ENCODE measurements around the gene ARL15. TPM values are rescaled to one million over a fixed set of nuclear protein-coding genes. Genes with fewer than 3 reads are reported as not detected.

ARL15 gene
- total and polyA plus RNA-seq, 2 of the 4 experiments (the other 2 are of a cell fraction): 7.3 to 19.2 TPM

GRCh38 chr5:53924392-53924791, 386.0 kb downstream of the ARL15 start:
- H2BK5ac ChIP-seq (ENCODE audit: low read depth, low read length, poor library complexity, severe bottlenecking): no peak overlapping the region
- ChIA-PET CTCF (interaction anchor here (0.7 to 1.1 kb wide), 2 partner anchors 13 to 118 kb away, joined by 3 to 8 read pairs; no protein-coding TSS in a partner anchor), POLR2A (ENCODE audit: unreplicated experiment) (interaction anchor here (0.7 kb wide), 1 partner anchor 212 kb away, joined by 7 read pairs; no protein-coding TSS in a partner anchor)
- H4K20me1 ChIP-seq (ENCODE audit: insufficient read depth, low read length): no peaks in the 10 kb centered on the region
- H2AFZ ChIP-seq (replicated peaks; ENCODE audit: low read length, poor library complexity): no peak overlapping the region
- no peaks in the 10 kb centered on the region for H3K27me3 ChIP-seq (ENCODE audit: control insufficient read depth, insufficient read depth, low read length)
- no peak overlapping the region for H3K23ac ChIP-seq (ENCODE audit: low read depth, low read length)
- no peak overlapping the region for H2AK5ac ChIP-seq (ENCODE audit: low read depth, low read length)
- no peaks in the 10 kb centered on the region for H3K79me1 ChIP-seq (ENCODE audit: low read depth in 1 of 2, low read length in 2 of 2)
- peak overlapping the region; percentile 30; the same call in 1 of the 2 replicates for H2BK120ac ChIP-seq (ENCODE audit: low read depth, low read length)
- intact Hi-C loops (cut with micrococcal nuclease) (no loop called here), dilution Hi-C loops (cut with HindIII; ENCODE audit: low sequenced_read_pairs, unreplicated experiment) (no loop called here), in situ Hi-C loops (cut with MboI; ENCODE audit: low sequenced_read_pairs) (no loop called here)
- no peak overlapping the region for H3K56ac ChIP-seq (ENCODE audit: extremely low read depth, insufficient read depth, low read length)
- no peaks in the 10 kb centered on the region for H3K36me3 ChIP-seq (ENCODE audit: control insufficient read depth, insufficient read depth, low read length)
- H3K4me2 ChIP-seq (ENCODE audit: low read depth, low read length): peak overlapping the region; percentile 38
- H3K4me3 ChIP-seq (ENCODE audit: insufficient read depth, low read depth, low read length): no peak overlapping the region
- TF ChIP-seq BHLHE40 (IDR thresholded peaks at IDR 0.05; ENCODE audit: low read depth, low read length) (no peak), MAFK (IDR thresholded peaks at IDR 0.05; ENCODE audit: low read depth, low read length) (no peak), CHD1 (IDR thresholded peaks at IDR 0.05; ENCODE audit: low read depth, low read length) (no peak), CEBPB (IDR thresholded peaks at IDR 0.05; ENCODE audit: low read depth, low read length) (no peak), MXI1 (IDR thresholded peaks at IDR 0.05; ENCODE audit: borderline replicate concordance, low read depth, low read length) (no peak), RAD21 (IDR thresholded peaks at IDR 0.05; ENCODE audit: low read length) (no peak), CTCF (conservative IDR thresholded peaks at IDR 0.05; ENCODE audit: low read depth, low read length) (no peak)
- TF ChIP-seq, protein P1, sequence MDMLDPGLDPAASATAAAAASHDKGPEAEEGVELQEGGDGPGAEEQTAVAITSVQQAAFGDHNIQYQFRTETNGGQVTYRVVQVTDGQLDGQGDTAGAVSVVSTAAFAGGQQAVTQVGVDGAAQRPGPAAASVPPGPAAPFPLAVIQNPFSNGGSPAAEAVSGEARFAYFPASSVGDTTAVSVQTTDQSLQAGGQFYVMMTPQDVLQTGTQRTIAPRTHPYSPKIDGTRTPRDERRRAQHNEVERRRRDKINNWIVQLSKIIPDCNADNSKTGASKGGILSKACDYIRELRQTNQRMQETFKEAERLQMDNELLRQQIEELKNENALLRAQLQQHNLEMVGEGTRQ (IDR thresholded peaks at IDR 0.05; ENCODE audit: low read depth, low read length): no peak
- H3K14ac ChIP-seq (replicated peaks; ENCODE audit: low read depth, low read length): no peak overlapping the region
- 0 out of 2 replicates have a peak overlapping the region, but pooled peaks have one; percentile 6 for H3K18ac ChIP-seq (ENCODE audit: low read depth, low read length)
- WGBS, 2 experiments (ENCODE audit: extremely low coverage in 2 of 2, insufficient read length in 1 of 2): no CpG with 5 or more reads among the region's 2 CpGs
- no peak overlapping the region for H4K91ac ChIP-seq (ENCODE audit: insufficient read depth, low read depth, low read length)
- H3K4ac ChIP-seq (ENCODE audit: low read depth, low read length): peak overlapping the region; percentile 8; the same call in 1 of the 2 replicates
- H3K9ac ChIP-seq (ENCODE audit: low read depth, low read length): no peak overlapping the region
- peaks cover 5% of the 10 kb centered on the region for H3K4me1 ChIP-seq (ENCODE audit: control insufficient read depth, insufficient read depth, low read length)
- DNase-seq (peak; percentile 62), ATAC-seq (ENCODE audit: low read depth) (peak; percentile 75)
- H2BK20ac ChIP-seq (ENCODE audit: low read depth, low read length): no peak overlapping the region
- H4K5ac ChIP-seq (ENCODE audit: low read depth, low read length): no peak overlapping the region
- no TSS peak for BruUV-seq (replicated peaks)
- H3K27ac ChIP-seq (ENCODE audit: insufficient read depth, low read length): peak overlapping the region; percentile 50; the same call in 1 of the 2 replicates
- H3K9me1 ChIP-seq (ENCODE audit: insufficient read depth, low read length): no peaks in the 10 kb centered on the region
- H2BK15ac ChIP-seq (ENCODE audit: low read depth, low read length): no peak overlapping the region
- no peak overlapping the region for H4K8ac ChIP-seq (ENCODE audit: low read depth in 2 of 2, low read length in 2 of 2)
- H3K9me3 ChIP-seq (ENCODE audit: control insufficient read depth, insufficient read depth, low read length): no peaks in the 10 kb centered on the region
- H2AK9ac ChIP-seq (replicated peaks; ENCODE audit: low read depth, low read length, poor library complexity): no peak overlapping the region
